Breast epithelium (tissue), 4 donors: ENCODE data around the gene ARMC10. TPM values are rescaled to one million over a fixed set of nuclear protein-coding genes. Genes with fewer than 3 reads are reported as not detected.
A peak's percentile ranks its signal among the peaks of the same experiment; 100 is the strongest.
"Not testable (repeated sequence)": the region's sequence is repeated elsewhere in the genome, so short reads cannot be mapped to it uniquely, and the experiment has no call there.

ENCODE experiments used
- DNase-seq, 2 donors: peaks; one replicate each; pipeline ENCODE4 v3.0.0-alpha.2; 2019; ENCODE audit warnings: low spot score in 2 of 2
- H3K27ac ChIP-seq, 2 donors: fragments of 200-600 bp; sonication (generic) in 1 of 2; one replicate each; pipeline ENCODE4 v1.5.1; 2016 to 2019; ENCODE audit warnings: mild to moderate bottlenecking in 1 of 2
- H3K27me3 ChIP-seq, 2 donors: fragments of 200-600 bp; sonication (generic) in 1 of 2; one replicate each; pipeline versions ENCODE4 v1.5.1 to v1.6.0; 2017 to 2019; ENCODE audit warnings: control low read depth in 1 of 2, mild to moderate bottlenecking in 1 of 2
- H3K36me3 ChIP-seq: fragments of 200-600 bp; one replicate; pipeline ENCODE4 v1.5.1; 2019
- H3K4me1 ChIP-seq, 2 donors: fragments of 200-600 bp; sonication (generic); one replicate each; pipeline ENCODE4 v1.5.1; 2016 to 2019; ENCODE audit warnings: control low read depth in 1 of 2
- H3K4me3 ChIP-seq, 3 donors: fragments of 200-600 bp; sonication (generic); 1 replicate in 2 of 3; 2 replicates in 1 of 3; pipeline ENCODE4 v1.5.1; 2016 to 2019; ENCODE audit warnings: mild to moderate bottlenecking in 3 of 3, moderate library complexity in 2 of 3
- H3K9me3 ChIP-seq, 2 donors: fragments of 200-600 bp; sonication (generic) in 1 of 2; one replicate each; pipeline ENCODE4 v1.5.1; 2016 to 2019; ENCODE audit warnings: control low read depth in 1 of 2
- CTCF ChIP-seq, 3 donors: fragments of 450-650 bp; IDR thresholded peaks; one replicate each; pipeline ENCODE4 v1.5.1; 2016 to 2017; ENCODE audit warnings: antibody characterized with exemption in 3 of 3, mild to moderate bottlenecking in 3 of 3, moderate library complexity in 3 of 3
- POLR2A ChIP-seq: fragments of 450-650 bp; IDR thresholded peaks from one replicate; pipeline ENCODE4 v1.6.1; 2016; ENCODE audit warnings: antibody characterized with exemption, mild to moderate bottlenecking, moderate library complexity
- POLR2AphosphoS5 ChIP-seq, 3 donors: sonication (generic); formaldehyde crosslinking; IDR thresholded peaks; one replicate each; pipeline ENCODE4 v1.6.1; 2017; ENCODE audit warnings: antibody characterized with exemption in 3 of 3
- intact Hi-C: fragments of 100-400 bp; cut with DNase I; formaldehyde crosslinking; loops from one replicate; pipeline ENCODE4 v1.15.1; 2023; ENCODE audit warnings: low total_unique reads
- total RNA-seq, 3 donors: library from RNA; depleted of rRNA; stranded (reverse); fragments of >200 nt; gene quantifications; one replicate each; pipeline ENCODE4 v1.1.0, GENCODE V29; 2016

ARMC10 gene
- total RNA-seq, 3 donors from 2014 or later: 47.0 to 55.4 (median 49.8) TPM

DNA sequence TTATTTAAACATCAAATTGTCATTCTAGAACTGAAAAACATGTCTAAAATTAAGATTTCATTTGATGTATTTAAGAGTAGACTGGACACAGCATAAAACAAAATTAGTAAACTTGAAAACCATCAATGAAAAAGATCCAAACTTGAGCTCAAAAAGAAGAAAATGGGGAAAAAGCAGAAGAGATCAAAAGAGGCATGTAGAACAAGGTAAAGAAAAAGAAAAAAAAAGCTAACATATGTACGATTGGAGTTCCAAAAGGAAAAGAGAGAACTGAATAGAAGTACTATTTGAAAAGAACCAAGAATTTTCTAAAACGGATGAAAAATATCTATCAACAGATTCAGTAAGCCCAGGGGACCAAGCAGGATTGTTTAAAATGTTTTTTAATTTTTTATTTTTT lies 3.9 kb upstream of the ARMC10 start:
- Histone ChIP-seq H3K27ac (no peak overlapping the region), H3K36me3 (no peaks in the 10 kb centered on the region), H3K9me3 (no peaks in the 10 kb centered on the region), H3K4me3 (no peak overlapping the region), H3K27me3 (no peaks in the 10 kb centered on the region), H3K4me1 (peaks cover 0 to 8% of the 10 kb centered on the region in 2 donors)
- TF ChIP-seq POLR2AphosphoS5 (IDR thresholded peaks at IDR 0.05) (no peak), CTCF (IDR thresholded peaks at IDR 0.05) (no peak), POLR2A (no peak)
- intact Hi-C loops: no loop called here
- no peak for DNase-seq

DNA sequence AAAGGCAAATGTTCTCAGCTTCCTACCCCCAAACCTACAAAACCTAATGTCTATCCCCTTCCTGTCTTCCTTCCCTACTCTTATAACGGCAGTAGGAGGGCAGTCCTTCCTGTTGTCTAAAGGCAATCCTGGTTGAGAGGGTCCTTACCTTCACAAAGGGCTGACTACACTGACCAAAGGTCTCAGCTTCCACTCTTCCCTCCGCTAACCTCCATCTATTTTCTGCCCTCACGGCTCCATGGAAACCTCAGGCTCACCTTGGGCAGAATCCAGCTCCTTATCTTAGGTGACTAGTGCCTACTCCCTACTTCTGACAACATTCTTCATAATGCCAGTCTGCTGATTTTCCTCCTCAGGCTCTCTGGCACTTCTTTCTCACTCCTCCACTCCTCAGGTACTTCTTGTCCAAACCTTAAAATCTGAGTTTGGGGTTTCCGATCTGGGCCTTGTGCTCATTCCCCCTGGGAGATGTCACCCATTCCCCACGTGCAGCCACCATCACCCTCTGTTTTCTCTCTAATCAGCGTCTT lies 886 bp upstream of the ARMC10 start:
- Histone ChIP-seq H3K4me1 (peaks cover 0 to 12% of the 10 kb centered on the region in 2 donors), H3K27me3 (no peaks in the 10 kb centered on the region), H3K27ac (peak overlapping the region; percentile 92 to 98), H3K9me3 (no peaks in the 10 kb centered on the region), H3K4me3 (peak overlapping the region; percentile 77 to 93 (median 78)), H3K36me3 (no peaks in the 10 kb centered on the region)
- intact Hi-C loops: no loop called here
- TF ChIP-seq POLR2A: no peak
- no peak for TF ChIP-seq CTCF (IDR thresholded peaks at IDR 0.05)
- TF ChIP-seq POLR2AphosphoS5 (IDR thresholded peaks at IDR 0.05): no peak
- DNase-seq: no peak

DNA sequence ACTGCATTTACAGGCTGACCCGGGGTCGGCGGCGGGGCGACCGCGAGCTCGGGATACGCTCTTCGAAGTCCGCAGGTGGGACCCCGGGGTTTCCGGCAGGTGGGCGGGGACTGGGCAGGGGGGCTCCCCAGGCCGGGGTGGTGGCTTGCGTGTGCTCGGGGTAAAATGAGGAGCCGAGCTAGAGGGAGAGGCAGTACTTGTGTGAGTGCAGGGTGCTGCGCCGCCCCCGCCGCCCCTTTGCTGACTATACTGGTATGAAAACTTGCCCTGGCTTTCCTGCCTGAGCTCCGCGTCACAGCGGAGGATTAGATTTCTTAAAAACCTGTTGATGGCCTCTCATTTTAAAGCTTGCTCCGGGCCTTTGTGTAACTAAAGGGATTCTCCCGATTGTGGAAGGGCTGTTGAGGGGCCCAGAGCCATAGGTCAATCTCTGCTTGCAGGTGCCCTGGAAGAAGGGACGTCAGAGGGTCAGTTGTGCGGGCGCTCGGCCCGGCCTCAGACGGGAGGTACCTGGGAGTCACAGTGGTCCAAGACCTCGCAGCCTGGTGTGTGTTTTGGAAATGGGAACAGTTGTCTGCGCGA lies 488 bp downstream of the ARMC10 start:
- Histone ChIP-seq H3K9me3 (no peaks in the 10 kb centered on the region), H3K36me3 (no peaks in the 10 kb centered on the region), H3K27ac (peak overlapping the region; percentile 92 to 98), H3K4me3 (peak overlapping the region; percentile 77 to 93 (median 78)), H3K4me1 (peaks cover 0 to 12% of the 10 kb centered on the region in 2 donors), H3K27me3 (no peaks in the 10 kb centered on the region)
- peak; percentile 48 to 54 for DNase-seq
- TF ChIP-seq POLR2AphosphoS5 (IDR thresholded peaks at IDR 0.05) (no peak), POLR2A (no peak), CTCF (IDR thresholded peaks at IDR 0.05) (no peak)
- intact Hi-C loops: no loop called here

DNA sequence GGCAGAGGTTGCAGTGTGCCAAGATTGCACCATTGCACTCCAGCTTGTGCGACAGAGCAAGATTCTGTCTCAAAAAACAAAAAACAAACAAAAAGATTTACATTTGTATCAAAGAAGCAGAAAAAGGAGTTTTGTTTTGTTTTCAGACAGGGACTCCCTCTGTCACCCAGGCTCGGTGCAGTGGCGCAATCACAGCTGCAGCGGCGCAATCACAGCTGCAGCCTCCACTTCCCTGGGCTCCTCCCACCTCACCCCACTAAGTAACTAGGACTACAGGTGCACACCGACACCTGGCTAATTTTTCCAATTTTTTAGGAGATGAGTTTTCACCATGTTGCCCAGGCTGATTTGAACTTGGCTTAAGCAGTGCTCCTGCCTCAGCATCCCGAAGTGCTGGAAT lies 1.8 kb downstream of the ARMC10 start:
- TF ChIP-seq POLR2AphosphoS5 (IDR thresholded peaks at IDR 0.05) (no peak), CTCF (IDR thresholded peaks at IDR 0.05) (no peak), POLR2A (no peak)
- intact Hi-C loops: no loop called here
- H3K27me3 ChIP-seq: no peaks in the 10 kb centered on the region
- H3K4me3 ChIP-seq: no peak overlapping the region
- H3K36me3 ChIP-seq: no peaks in the 10 kb centered on the region
- H3K27ac ChIP-seq: no peak overlapping the region
- H3K9me3 ChIP-seq: no peaks in the 10 kb centered on the region
- peaks cover 0 to 12% of the 10 kb centered on the region in 2 donors for H3K4me1 ChIP-seq
- no peak for DNase-seq

DNA sequence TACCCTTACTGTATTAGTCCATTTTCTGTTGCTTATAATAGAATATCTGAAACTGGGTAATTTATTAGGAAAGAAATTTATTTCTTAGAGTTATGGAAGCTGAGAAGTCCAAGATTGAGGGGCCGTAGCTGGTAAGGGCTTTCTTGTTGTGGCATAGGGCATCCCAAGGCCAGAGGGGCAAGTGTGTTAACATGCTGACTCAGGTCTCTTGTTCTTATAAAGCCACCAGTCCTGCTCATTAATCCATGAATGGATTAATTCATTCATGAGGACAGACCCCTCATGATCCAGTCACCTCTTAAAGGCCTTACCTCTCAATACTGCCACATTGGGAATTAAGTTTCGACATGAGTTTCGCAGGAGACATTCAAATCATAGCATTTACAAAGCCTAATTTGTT lies 2.4 kb downstream of the ARMC10 start:
- no peak for DNase-seq
- Histone ChIP-seq H3K27me3 (no peaks in the 10 kb centered on the region), H3K9me3 (no peaks in the 10 kb centered on the region), H3K4me3 (no peak overlapping the region), H3K36me3 (no peaks in the 10 kb centered on the region), H3K27ac (no peak overlapping the region), H3K4me1 (peaks cover 0 to 12% of the 10 kb centered on the region in 2 donors)
- intact Hi-C loops: no loop called here
- TF ChIP-seq CTCF (IDR thresholded peaks at IDR 0.05): no peak
- TF ChIP-seq POLR2AphosphoS5 (IDR thresholded peaks at IDR 0.05): no peak

GRCh38 chr7:103078226-103078625 lies 3.3 kb downstream of the ARMC10 start:
- H3K27ac ChIP-seq, H3K4me3 ChIP-seq, H3K9me3 ChIP-seq, H3K27me3 ChIP-seq, H3K4me1 ChIP-seq, DNase-seq, H3K36me3 ChIP-seq, intact Hi-C loops: not testable (repeated sequence)
